Measurements from ENCODE around the gene OR10H1.
"Not testable (repeated sequence)": the region's sequence is repeated elsewhere in the genome, so short reads cannot be mapped to it uniquely, and the experiment has no call there.

Gene OR10H1, protein sequence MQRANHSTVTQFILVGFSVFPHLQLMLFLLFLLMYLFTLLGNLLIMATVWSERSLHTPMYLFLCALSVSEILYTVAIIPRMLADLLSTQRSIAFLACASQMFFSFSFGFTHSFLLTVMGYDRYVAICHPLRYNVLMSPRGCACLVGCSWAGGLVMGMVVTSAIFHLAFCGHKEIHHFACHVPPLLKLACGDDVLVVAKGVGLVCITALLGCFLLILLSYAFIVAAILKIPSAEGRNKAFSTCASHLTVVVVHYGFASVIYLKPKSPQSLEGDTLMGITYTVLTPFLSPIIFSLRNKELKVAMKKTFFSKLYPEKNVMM

DNA sequence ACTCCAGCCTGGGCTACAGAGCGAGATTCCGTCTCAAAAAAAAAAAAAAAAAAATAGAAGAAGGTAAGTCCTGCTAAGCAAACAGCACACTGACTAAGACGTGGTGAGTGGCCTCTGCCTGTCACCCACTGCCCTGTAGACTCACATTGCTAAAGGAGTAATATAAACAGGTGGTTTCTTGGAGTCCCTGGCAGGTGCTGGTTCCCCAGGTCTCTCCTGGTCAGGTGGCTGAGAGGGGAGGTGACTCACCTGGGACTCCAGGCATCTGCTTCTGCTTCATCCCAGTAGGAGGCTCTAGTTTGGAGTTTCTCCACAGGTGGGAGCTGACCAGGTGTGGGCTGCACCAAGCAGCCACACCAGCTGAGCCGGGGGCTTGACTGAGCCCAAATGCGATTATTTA lies at the start of gene OR10H1:
OR10H1 (minus strand) TSS at position 359 of the 400 bp plus-strand sequence. CDS start 7,627 bp downstream, outside the sequence.
- no peak for DNase-seq

DNA sequence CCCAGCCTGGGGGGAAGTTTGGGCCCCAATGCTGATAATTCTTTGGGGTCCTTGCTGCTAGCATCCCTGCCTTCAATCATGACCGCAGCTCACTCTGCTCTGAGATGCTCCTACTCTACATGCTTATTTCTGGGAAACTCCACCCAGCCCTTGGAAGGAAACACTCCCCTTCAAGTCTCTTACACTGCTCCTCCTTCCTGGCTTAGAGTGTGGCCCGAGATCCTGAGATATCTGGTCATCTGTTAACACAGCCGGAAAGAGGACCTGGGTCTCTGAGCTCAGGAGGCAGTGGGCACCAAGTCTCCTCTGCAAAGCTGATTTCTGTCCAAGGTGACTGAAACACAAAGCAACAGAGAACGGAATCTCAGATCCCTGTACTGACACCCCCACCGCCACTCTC lies 49.4 kb upstream of the OR10H1 start:
- DNase-seq, result no peak

DNA sequence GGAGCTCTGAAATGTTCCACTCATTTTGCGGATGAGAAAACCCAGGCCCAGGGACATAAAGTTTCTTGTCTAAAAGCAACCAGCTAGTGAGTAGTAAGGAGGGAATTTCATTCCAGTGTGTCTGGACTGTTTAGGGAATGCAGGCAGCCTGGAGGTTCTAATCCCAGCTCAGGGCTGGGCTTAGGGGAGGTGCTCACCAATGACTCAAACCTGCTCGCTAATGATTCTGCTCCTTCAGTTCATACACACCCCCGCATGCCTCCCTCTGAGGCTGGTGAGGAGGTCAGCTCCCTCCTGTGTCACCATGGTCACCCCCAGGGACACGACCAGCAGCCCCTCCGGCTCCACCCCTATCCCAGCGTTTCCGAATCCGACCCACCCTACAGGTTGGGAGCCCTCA lies 47.8 kb upstream of the OR10H1 start:
- no peak for DNase-seq

DNA sequence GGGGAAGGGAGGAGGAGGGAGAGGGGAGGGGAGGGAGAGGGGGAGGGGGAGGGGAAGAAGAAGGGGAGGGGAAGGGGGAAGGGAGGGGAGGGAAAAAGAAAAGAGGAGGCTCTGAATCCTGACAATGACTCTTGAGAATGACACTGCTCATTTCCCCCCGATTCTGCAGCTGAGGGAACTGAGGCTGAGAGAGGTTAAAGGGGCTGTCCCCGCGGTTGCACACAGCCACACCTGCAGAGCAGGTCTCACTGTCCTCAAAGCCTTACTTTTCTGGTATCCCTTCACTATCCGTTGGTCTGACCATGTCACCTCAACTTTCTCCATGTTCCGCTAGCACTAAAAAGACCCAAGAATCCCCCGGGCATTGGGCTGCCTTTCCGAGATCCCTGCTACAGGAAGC lies 47.0 kb upstream of the OR10H1 start:
- no peak for DNase-seq

DNA sequence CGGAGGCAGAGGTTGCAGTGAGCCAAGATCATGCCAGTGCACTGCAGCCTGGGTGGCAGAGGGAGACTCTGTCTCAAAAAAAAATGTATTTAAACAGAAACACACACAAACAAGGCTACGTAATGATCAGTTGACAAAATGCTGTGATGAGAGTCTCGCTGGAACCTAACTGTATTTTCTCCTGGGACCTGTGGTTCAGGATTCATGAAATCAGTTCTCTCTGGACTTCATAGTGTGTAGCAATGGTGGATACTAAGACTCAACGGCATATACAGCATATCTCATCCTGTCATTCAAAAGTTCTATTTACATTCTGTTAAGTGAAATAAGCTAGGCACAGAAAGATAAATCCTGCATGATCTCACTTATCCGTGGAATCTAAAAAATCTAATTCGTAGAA lies 45.1 kb upstream of the OR10H1 start:
- DNase-seq, result no peak

DNA sequence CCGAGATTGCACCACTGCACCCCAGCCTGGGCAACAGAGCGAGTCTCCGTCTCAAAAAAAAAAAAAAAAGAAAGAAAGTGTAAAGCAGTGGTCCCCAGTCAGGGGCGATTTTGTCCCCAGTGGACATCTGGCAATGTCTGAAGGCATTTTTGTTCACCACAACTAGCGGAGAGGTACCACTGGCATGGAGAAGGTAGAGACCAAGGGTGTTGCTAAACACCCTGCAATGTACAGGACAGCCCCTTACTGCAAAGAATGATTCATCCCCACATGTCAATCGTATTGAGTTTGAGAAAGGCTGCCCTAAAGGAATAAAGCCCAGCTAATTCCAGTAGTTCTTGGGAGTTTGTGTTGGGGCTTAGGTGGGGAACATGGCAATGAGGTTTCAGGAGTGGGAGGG lies 43.7 kb upstream of the OR10H1 start:
- no peak for DNase-seq

DNA sequence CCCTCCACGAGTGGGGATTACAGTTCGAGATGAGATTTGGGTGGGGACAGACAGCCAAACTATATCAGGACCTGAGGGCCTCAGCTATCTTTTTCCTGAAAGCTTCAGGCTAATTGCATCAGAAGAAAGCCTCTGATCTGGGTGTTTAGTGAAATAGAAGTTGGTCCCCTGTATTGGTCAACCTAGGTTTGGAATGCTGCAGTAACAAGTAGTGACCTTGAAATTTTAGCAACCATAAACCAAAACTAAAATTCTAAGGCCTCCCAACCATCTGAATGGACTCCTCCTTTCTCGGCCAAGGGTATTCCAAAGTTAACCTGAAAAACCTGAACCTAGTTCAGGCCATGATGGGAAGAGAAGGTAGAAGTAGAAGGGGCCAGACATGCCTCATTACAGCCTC lies 34.9 kb upstream of the OR10H1 start:
- no peak for DNase-seq

DNA sequence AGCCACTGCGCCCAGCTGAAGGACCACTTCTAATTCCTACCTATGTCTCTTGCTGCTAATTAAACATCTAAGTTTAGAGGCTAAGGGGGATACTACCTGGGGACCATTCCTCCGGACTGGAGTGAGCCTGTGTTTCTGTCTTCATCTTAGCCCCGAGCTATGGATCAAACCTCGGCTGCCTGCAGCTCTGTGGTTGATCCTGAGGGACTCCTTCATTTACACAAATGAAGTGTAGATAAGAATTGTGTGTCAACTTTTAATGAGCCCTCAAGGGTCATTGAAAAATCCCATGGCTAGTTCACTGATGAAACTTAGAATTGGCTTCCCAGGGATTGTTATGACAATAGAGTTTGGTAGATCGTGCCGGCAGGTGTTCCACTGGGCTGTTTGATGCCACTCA lies 31.5 kb upstream of the OR10H1 start:
- DNase-seq, result no peak

DNA sequence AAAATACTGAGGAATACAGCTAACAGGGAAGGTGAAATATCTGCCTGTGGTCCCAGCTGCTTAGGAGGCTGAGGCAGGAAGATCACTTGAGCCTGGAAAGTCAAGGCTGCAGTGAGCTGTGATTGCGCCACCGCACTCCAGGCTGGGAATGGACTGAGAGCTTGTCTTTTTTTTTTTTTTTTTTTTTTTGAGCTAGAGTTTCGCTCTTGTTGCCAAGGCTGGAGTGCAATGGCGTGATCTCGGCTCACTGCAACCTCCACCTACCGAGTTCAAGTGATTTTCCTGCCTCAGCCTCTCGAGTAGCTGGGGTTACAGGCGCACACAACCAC lies 28.4 kb upstream of the OR10H1 start:
- not testable (repeated sequence) for DNase-seq

DNA sequence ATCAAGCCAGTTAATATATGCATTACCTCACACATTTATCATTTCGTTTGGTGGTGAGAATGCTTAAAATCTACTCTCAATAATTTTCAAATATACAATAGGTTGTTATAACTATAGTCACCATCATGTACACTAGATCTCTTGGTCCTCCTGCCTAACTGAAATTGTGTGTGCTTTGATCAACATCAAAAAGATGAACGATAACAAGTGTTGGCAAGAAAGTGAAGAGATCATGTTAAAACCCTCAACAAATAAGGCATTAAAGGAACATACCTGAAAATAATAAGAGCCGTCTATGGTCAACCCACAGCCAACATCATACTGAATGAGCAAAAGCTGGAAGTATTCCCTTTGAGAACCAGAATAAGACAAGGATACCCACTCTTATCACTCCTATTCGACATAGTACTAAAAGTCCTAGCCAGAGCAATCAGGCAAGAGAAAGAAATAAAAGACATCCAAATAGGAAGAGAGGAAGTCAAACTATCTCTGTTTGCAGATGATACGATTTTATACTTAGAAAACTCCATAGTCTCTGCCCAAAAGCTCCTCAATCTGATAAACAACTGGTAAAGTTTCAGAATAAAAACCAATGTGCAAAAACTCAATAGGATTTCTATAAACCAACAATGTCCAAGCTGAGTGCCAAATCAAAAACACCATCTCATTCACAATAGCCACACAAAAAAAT lies 27.9 kb upstream of the OR10H1 start:
- DNase-seq, result no peak

DNA sequence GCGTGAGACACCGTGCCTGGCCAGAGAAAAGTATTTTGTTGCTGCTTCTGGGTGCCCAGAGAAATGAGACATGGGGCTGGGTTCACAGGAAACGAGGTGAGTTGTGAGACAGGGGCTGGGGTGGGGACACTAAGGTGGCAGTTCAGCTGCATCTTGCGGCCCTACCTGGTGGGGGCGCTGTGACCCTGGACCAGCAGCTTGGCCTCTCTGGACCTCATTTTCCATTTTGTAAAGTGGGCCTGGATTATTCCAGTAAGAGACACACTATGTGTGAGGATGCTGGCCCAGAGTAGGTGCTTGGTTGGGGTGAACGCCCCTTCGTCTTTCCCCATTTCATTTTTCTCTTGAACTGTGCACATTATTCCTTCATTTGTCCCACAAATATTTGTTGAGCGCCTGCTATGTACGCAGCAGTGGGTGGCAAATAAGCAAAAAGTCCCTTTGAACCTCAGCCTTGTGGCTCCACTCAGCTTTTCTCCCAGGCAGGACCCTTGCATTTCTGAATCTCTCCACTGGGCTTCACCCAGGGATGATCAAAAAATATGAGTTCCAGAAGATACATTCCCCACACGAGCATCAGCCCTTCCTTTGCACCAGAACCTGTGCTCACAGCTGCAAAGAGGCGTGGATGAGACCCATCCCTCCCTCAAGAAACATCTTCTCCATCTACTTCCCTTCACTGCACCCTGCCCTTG lies 26.6 kb upstream of the OR10H1 start:
- DNase-seq, result no peak

DNA sequence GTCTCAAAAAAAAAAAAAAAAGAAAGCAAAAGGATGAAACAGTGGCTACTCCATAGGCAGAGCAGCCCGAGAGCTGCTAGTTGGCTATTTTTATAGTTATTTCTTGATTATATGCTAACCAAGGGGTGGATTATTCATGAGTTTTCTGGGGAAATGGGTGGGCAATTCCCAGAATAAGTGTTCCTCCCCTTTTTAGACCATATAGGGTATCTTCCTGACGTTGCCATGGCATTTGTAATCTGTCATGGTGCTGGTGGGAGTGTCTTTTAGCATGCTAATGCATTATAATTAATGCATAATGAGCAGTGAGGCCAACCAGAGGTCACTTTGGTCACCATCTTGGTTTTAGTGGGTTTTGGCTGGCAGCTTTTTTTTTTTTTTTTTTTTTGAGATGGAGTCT lies 25.4 kb upstream of the OR10H1 start:
- no peak for DNase-seq

DNA sequence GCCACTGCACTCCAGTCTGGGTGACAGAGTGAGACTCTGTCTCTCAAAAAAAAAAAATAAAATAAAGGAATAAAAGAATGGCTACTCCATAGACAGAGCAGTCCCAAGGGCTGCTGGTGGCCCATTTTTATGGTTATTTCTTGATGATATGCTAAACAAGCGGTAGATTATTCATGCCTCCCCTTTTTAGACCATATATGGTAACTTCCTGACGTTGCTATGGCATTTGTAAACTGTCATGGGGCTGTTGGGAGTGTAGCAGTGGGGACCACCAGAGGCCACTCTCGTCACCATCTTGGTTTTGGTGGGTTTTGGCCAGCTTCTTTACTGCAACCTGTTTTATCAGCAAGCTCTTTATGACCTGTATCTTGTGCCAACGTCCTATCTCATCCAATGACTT lies 24.4 kb upstream of the OR10H1 start:
- DNase-seq, result not testable (repeated sequence)

DNA sequence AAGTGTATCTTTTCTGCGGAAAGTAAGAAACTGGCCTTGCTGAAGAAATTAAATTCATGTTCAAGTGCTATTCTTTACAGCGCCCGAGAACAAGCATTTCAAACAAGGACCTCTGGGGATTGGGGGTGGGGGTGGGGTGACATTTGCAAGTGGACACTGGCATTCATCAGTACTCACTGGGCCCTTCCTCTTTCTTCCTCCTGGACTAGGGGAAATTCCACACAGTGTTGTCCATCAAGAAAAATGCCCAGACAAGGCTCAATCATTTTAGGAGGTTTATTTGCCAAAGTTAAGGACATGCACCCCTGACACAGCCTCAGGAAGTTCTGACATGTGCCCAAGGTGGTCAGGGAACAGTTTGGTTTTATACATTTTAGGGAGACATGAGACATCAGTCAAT lies 22.9 kb upstream of the OR10H1 start:
- DNase-seq, result no peak

DNA sequence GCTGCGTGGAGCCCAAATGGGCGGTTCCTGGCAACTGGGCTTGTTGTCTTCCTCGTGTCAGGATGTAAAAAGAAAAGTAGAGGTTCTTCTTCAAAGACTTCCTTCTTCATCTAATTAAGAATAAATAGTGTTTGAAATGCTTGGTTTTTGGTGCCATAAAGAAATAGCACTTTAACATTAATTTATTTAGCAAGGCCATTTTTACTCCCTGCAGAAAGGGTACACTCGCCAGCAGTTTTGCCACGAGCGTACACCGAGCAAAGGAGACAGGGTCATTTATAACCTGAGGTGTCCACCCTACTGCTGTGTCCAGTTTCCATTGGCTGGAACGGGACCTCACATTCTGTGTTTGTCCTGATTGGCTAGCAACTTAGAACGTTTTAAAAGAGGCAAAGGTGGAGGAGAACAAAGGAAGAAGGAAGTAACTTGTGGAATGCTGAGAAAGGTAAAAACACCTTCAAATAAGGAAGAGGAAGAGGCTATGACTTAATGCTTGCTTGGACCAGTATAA lies 21.8 kb upstream of the OR10H1 start:
- no peak for DNase-seq

DNA sequence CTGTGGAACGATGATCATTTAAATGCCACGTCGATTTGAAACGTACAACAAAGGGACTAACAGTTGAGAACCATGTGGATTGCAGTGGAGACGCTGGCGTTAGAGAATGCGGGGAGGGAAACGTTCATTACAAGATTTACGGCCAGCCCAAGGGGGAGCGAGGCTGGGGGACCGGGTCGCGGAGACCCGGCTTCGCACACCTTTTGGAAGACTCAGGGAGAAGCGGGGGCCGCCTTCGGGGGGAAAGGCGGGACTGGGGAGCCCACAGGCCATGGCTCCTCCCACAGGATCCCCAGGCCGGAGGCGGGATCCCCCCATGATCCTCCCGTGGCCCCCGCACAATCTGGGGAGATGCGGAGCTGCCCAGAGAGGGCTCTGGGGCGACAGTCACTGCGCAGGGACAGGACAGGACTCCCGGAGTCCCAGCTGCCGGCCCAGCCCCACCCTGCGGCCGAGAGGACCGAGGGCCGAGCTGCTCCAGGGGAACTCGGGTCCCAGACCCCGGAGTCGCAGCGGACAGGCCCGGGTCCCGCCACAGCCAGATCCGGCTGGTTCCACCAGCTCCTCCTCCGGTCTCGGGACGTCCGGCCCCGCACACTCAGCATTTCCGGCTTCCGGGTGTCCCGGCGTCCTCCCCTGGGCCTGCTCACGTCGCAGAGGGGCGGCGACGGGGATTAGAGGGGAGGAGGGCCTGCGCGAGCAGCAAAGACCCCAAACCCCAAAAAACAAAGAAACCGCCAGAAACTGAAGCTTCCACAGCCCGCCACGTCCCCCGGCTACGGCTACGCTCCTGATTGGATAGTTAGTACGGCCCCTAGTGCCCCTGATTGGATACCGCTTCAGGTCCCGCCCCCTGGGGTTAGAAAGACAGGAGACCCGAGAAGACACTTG lies 21.1 kb upstream of the OR10H1 start:
- DNase-seq, result peak; percentile 89 to 95

DNA sequence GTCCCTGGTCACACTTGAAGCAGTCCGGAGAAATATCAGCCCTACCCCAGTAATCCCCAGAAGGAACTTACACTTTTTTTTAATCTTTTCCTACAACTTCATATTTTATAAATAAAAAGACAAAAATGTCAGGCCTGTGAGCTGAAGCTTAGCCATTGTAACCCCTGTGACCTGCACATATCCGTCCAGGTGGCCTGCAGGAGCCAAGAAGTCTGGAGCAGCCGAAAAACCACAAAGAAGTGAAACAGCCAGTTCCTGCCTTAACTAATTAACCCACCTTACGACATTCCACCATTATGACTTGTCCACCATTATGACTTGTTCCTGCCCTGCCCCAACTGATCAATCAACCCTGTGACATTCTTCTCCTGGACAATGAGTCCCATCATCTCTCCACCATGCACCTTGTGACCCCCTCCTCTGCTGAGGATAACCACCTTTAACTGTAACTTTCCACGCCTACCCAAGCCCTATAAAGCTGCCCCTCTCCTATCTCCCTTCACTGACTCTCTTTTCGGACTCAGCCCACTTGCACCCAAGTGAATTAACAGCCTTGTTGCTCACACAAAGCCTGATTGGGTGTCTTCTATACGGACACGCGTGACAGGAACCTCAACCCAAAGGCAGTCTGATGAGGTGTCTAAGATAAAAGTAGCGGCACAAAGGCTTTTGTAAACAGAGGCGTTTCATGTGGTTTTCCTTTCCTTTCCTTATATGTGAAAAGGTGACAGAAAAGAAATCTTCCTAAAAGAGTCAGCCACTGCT lies 20.3 kb upstream of the OR10H1 start:
- not testable (repeated sequence) for DNase-seq

DNA sequence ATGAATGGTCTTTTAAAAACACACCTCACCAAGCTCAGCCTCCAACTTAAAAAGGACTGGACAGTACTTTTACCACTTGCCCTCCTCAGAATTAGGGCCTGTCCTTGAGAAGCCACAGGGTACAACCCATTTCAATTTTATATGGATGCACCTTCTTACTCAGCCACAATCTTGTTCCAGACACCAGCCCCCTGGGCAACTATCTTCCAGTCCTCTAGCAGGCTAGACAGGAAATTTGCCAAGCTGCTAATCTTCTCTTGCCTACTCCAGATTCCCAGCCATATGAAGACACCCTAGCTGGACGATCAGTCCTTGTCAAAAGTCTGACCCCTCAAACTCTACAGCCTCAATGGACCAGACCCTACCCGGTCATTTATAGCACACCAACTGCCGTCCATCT lies 18.8 kb upstream of the OR10H1 start:
- DNase-seq, result not testable (repeated sequence)

DNA sequence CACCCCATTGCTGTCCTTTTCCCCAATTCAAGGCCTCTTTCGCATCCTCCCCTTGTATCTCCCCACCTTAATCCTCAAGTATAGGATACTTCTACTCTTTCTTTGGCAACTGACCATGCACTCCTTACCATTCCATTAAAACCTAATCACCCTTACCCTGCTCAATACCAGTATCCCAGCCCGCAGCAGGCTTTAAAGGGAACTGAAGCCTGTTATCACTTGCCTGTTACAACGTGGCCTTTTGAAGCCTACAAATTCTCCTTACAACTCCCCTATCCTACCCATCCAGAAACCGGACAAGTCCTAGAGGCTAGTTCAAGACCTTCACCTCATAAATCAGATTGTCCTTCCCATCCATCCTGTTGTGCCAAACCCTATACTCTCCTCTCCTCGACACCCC lies 16.2 kb upstream of the OR10H1 start:
- DNase-seq, result no peak

DNA sequence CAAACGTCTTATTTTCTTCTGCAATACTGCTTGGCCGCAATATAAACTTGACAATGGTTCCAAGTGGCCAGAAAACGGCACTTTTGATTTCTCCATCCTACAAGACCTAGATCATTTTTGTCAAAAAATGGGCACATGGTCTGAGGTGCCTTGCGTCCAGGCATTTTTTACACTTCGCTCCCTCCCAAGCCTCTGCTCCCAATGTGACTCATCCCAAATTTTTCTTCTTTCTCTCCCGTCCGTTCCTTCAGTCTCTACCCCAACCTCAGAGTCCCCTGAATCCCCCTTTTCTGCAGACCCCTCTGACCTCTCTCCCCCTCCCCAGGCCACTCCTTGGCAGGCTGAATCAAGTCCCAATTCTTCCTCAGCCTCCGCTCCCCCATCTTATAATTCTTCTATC lies 14.3 kb upstream of the OR10H1 start:
- no peak for DNase-seq

DNA sequence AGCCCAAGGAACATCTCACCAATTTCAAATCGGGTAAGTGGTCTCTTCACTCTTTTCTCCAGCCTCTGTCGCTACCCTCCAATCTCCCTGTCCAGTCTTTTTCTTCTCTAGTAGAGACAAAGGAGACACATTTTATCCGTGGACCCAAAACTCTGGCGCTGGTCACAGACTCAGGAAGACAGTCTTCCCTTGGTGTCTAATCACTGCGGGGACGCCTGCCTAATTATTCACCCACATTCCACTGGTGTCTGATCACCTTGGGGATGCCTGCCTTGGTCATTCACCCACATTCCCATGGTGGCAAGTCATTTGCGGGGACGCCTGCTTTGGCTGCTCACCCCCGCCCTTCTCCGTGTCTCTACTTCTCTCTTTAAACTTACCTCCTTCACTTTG lies 13.8 kb upstream of the OR10H1 start:
- DNase-seq, result no peak

DNA sequence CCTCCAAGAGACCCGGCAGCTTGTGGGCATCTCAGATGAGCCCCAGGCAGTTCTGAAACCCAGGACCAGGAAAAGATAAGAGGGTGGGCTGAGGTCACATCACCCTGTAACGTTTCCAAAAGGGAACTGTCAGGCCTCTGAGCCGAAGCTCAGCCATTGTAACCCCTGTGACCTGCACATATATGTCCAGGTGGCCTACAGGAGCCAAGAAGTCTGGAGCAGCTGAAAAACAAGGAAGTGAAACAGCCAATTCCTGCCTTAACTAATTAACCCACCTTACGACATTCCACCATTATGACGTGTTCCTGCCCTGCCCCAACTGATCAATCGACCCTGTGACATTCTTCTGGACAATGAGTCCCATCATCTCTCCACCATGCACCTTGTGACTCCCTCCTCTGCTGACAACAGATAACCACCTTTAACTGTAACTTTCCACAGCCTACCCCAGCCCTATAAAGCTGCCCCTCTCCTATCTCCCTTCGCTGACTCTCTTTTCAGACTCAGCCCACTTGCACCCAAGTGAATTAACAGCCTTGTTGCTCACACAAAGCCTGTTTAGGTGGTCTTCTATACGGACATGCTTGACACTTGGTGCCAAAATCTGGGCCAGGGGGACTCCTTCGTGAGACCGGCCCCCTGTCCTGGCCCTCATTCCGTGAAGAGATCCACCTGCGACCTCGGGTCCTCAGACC lies 13.3 kb upstream of the OR10H1 start:
- DNase-seq, result not testable (repeated sequence)

Data from NCI-H446 (cell line).